Measurements from ENCODE around the gene SPINK8. TPM values are rescaled to one million over a fixed set of nuclear protein-coding genes. Genes with fewer than 3 reads are reported as not detected.

Gene SPINK8
- total and polyA plus RNA-seq, 2 of the 4 experiments (the other 2 are of a cell fraction) = not detected

DNA sequence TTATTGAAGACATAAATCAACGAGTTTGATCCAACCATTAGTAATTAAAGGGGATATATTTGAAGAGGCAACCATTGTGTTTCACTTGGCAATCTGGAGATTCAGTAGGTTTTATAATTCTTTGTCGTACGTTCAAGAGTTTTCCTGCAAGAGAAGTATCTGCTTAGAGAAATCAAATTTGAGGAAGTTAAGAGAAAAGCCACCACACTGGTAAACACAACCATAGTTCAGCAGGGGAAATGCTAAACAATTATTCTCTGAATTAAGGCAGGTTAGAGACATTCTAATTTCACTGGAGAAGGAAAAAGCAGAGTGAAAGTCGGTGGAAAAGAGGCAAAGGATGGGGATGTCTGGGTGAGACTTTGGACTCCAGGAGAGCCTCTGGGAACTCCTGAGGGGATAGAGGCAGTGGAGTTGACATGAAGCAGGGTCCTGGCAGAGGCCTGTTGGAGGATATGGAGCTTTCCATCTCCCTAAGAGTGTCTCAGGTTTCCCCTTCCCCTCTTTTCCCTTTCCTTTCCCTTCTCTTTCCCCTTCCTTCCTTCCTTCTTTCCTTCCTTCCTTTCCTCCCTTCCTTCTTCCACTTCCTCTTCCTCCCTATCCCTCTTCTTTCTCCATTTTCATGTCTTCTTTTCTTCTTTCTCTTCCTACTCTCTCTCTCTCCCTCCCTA is 26.5 kb downstream of the SPINK8 start:
- no TSS peak for BruUV-seq (replicated peaks)
- H2AFZ ChIP-seq (replicated peaks; ENCODE audit: low read length, poor library complexity) = no peak overlapping the region
- no peak overlapping the region for H2BK20ac ChIP-seq (ENCODE audit: low read depth, low read length)
- no peak overlapping the region for H3K14ac ChIP-seq (replicated peaks; ENCODE audit: low read depth, low read length)
- DNase-seq = no peak
- intact Hi-C loops (cut with micrococcal nuclease) (no loop called here), in situ Hi-C loops (cut with MboI; ENCODE audit: low sequenced_read_pairs) (no loop called here), dilution Hi-C loops (cut with HindIII; ENCODE audit: low sequenced_read_pairs, unreplicated experiment) (no loop called here)
- WGBS, 2 experiments (ENCODE audit: extremely low coverage in 2 of 2, insufficient read length in 1 of 2) = no CpG with 5 or more reads among the region's 4 CpGs
- peaks cover 5% of the 10 kb centered on the region for H3K27me3 ChIP-seq (ENCODE audit: control insufficient read depth, insufficient read depth, low read length)
- no peak overlapping the region for H2AK5ac ChIP-seq (ENCODE audit: low read depth, low read length)
- TF ChIP-seq BHLHE40 (IDR thresholded peaks at IDR 0.05; ENCODE audit: low read depth, low read length) (no peak), MXI1 (IDR thresholded peaks at IDR 0.05; ENCODE audit: borderline replicate concordance, low read depth, low read length) (no peak), POLR2A (IDR thresholded peaks at IDR 0.05; ENCODE audit: low read depth, low read length) (no peak), RAD21 (IDR thresholded peaks at IDR 0.05; ENCODE audit: low read length) (no peak), MAZ (IDR thresholded peaks at IDR 0.05; ENCODE audit: borderline replicate concordance, low read depth, low read length) (no peak), SMC3 (IDR thresholded peaks at IDR 0.05; ENCODE audit: low read depth, low read length) (no peak), MAFK (IDR thresholded peaks at IDR 0.05; ENCODE audit: low read depth, low read length) (no peak), CEBPB (IDR thresholded peaks at IDR 0.05; ENCODE audit: low read depth, low read length) (no peak), RFX5 (IDR thresholded peaks at IDR 0.05; ENCODE audit: low read depth, low read length) (no peak), FOS (IDR thresholded peaks at IDR 0.05; ENCODE audit: low read depth, low read length) (no peak), RCOR1 (IDR thresholded peaks at IDR 0.05; ENCODE audit: insufficient replicate concordance, low read length) (no peak)
- TF ChIP-seq, protein P1, sequence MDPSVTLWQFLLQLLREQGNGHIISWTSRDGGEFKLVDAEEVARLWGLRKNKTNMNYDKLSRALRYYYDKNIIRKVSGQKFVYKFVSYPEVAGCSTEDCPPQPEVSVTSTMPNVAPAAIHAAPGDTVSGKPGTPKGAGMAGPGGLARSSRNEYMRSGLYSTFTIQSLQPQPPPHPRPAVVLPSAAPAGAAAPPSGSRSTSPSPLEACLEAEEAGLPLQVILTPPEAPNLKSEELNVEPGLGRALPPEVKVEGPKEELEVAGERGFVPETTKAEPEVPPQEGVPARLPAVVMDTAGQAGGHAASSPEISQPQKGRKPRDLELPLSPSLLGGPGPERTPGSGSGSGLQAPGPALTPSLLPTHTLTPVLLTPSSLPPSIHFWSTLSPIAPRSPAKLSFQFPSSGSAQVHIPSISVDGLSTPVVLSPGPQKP (IDR thresholded peaks at IDR 0.05; ENCODE audit: borderline replicate concordance, low read depth, low read length) = no peak
- TF ChIP-seq, protein P2, sequence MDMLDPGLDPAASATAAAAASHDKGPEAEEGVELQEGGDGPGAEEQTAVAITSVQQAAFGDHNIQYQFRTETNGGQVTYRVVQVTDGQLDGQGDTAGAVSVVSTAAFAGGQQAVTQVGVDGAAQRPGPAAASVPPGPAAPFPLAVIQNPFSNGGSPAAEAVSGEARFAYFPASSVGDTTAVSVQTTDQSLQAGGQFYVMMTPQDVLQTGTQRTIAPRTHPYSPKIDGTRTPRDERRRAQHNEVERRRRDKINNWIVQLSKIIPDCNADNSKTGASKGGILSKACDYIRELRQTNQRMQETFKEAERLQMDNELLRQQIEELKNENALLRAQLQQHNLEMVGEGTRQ (IDR thresholded peaks at IDR 0.05; ENCODE audit: low read depth, low read length) = no peak
- TF ChIP-seq, protein P3, sequence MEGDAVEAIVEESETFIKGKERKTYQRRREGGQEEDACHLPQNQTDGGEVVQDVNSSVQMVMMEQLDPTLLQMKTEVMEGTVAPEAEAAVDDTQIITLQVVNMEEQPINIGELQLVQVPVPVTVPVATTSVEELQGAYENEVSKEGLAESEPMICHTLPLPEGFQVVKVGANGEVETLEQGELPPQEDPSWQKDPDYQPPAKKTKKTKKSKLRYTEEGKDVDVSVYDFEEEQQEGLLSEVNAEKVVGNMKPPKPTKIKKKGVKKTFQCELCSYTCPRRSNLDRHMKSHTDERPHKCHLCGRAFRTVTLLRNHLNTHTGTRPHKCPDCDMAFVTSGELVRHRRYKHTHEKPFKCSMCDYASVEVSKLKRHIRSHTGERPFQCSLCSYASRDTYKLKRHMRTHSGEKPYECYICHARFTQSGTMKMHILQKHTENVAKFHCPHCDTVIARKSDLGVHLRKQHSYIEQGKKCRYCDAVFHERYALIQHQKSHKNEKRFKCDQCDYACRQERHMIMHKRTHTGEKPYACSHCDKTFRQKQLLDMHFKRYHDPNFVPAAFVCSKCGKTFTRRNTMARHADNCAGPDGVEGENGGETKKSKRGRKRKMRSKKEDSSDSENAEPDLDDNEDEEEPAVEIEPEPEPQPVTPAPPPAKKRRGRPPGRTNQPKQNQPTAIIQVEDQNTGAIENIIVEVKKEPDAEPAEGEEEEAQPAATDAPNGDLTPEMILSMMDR (conservative IDR thresholded peaks at IDR 0.05; ENCODE audit: low read depth, low read length) = no peak
- no peaks in the 10 kb centered on the region for H3K9me3 ChIP-seq (ENCODE audit: control insufficient read depth, insufficient read depth, low read length)
- H3K9me1 ChIP-seq (ENCODE audit: insufficient read depth, low read length) = 0 out of 2 replicates have a peak, but pooled peaks cover under 1% of the 10 kb centered on the region
- H4K5ac ChIP-seq (ENCODE audit: low read depth, low read length) = no peak overlapping the region
- no peak overlapping the region for H4K8ac ChIP-seq (ENCODE audit: low read depth in 2 of 2, low read length in 2 of 2)
- no peak overlapping the region for H3K23ac ChIP-seq (ENCODE audit: low read depth, low read length)
- peaks cover 4 to 5% of the 10 kb centered on the region in 2 experiments; a peak in 3 of 4 replicates for H3K79me1 ChIP-seq (ENCODE audit: low read depth in 1 of 2, low read length in 2 of 2)
- H2BK5ac ChIP-seq (ENCODE audit: low read depth, low read length, poor library complexity, severe bottlenecking) = no peak overlapping the region
- H4K20me1 ChIP-seq (ENCODE audit: insufficient read depth, low read length) = no peaks in the 10 kb centered on the region
- no peak overlapping the region for H3K9ac ChIP-seq (ENCODE audit: low read depth, low read length)
- no peak overlapping the region for H3K4me3 ChIP-seq (ENCODE audit: insufficient read depth, low read depth, low read length)
- CTCF ChIA-PET = no interaction called here
- H3K27ac ChIP-seq (ENCODE audit: insufficient read depth, low read length) = no peak overlapping the region
- H3K56ac ChIP-seq (ENCODE audit: extremely low read depth, insufficient read depth, low read length) = no peak overlapping the region
- H3K4me2 ChIP-seq (ENCODE audit: low read depth, low read length) = no peak overlapping the region
- ATAC-seq (ENCODE audit: low read depth) = no peak
- H2BK15ac ChIP-seq (ENCODE audit: low read depth, low read length) = no peak overlapping the region
- H2BK120ac ChIP-seq (ENCODE audit: low read depth, low read length) = no peak overlapping the region
- H2AK9ac ChIP-seq (replicated peaks; ENCODE audit: low read depth, low read length, poor library complexity) = no peak overlapping the region
- H3K4me1 ChIP-seq (ENCODE audit: control insufficient read depth, insufficient read depth, low read length) = no peaks in the 10 kb centered on the region; the same call in 1 of the 2 replicates
- POLR2A ChIA-PET (ENCODE audit: unreplicated experiment) = no interaction called here
- H3K18ac ChIP-seq (ENCODE audit: low read depth, low read length) = no peak overlapping the region
- no peak overlapping the region for H4K91ac ChIP-seq (ENCODE audit: insufficient read depth, low read depth, low read length)
- 0 out of 2 replicates have a peak, but pooled peaks cover 1% of the 10 kb centered on the region for H3K36me3 ChIP-seq (ENCODE audit: control insufficient read depth, insufficient read depth, low read length)
- no peak overlapping the region for H3K4ac ChIP-seq (ENCODE audit: low read depth, low read length)
